GM12892 (cell line): Measurements from ENCODE around the gene PGLYRP4.

Experiments used
- DNase-seq: peaks from one replicate; pipeline ENCODE4 v3.0.0; 2011; ENCODE audit not compliant: insufficient read length
- FAIRE-seq: peaks from 2 replicates; lab custom pipeline; 2011; peaks lifted over from hg19 to GRCh38; lab: Jason Lieb, UNC
- POLR2A ChIP-seq: IDR thresholded peaks from 2 replicates; pipeline ENCODE4 v1.6.1; 2011; ENCODE audit warnings: low read depth, low read length, control low read depth
- POLR2AphosphoS5 ChIP-seq: IDR thresholded peaks from 2 replicates; pipeline ENCODE4 v1.6.1; 2011; ENCODE audit warnings: low read depth, low read length, control low read depth
- TAF1 ChIP-seq: IDR thresholded peaks from 2 replicates; pipeline ENCODE4 v1.6.1; 2011; ENCODE audit warnings: low read depth, mild to moderate bottlenecking, control low read depth, low read length, borderline replicate concordance

The PGLYRP4 gene

GRCh38 chr1:153360592-153361479 lies 12.2 kb upstream of the PGLYRP4 start:
- TF ChIP-seq TAF1 (no peak), POLR2A (no peak), POLR2AphosphoS5 (no peak)
- FAIRE-seq (no peak), DNase-seq (no peak)

GRCh38 chr1:153360190-153360589 lies 11.5 kb upstream of the PGLYRP4 start:
- TF ChIP-seq POLR2AphosphoS5, result no peak
- TF ChIP-seq TAF1, result no peak
- no peak for TF ChIP-seq POLR2A
- FAIRE-seq, result no peak
- DNase-seq, result no peak

- no peak for DNase-seq
- no peak for TF ChIP-seq POLR2AphosphoS5
- TF ChIP-seq POLR2A, result no peak
- no peak for TF ChIP-seq TAF1
- no peak for FAIRE-seq
Measured at GRCh38 chr1:153359241-153359640, 10.6 kb upstream of the PGLYRP4 start.

GRCh38 chr1:153358691-153358975 lies 10.0 kb upstream of the PGLYRP4 start:
- FAIRE-seq (no peak), DNase-seq (no peak)
- no peak for TF ChIP-seq POLR2AphosphoS5
- TF ChIP-seq POLR2A, result no peak
- TF ChIP-seq TAF1, result no peak

- FAIRE-seq (no peak), DNase-seq (no peak)
- no peak for TF ChIP-seq POLR2A
- TF ChIP-seq TAF1, result no peak
- no peak for TF ChIP-seq POLR2AphosphoS5
Measured at GRCh38 chr1:153357853-153358690, 9.4 kb upstream of the PGLYRP4 start, which contains the start of gene S100A9. S100A9 (plus strand) TSS chr1:153357854; CDS start chr1:153358284, 430 bp downstream.

GRCh38 chr1:153357076-153357852 lies 8.6 kb upstream of the PGLYRP4 start:
- TF ChIP-seq TAF1 (no peak), POLR2AphosphoS5 (no peak), POLR2A (no peak)
- FAIRE-seq, result peak; percentile 24
- DNase-seq, result no peak

- no peak for TF ChIP-seq POLR2AphosphoS5
- TF ChIP-seq POLR2A, result no peak
- no peak for TF ChIP-seq TAF1
- FAIRE-seq (no peak), DNase-seq (no peak)
Measured at GRCh38 chr1:153356392-153357075, 7.9 kb upstream of the PGLYRP4 start.

- TF ChIP-seq POLR2AphosphoS5 (no peak), TAF1 (no peak), POLR2A (no peak)
- DNase-seq (no peak), FAIRE-seq (peak; percentile 48)
Measured at GRCh38 chr1:153355445-153356071, 6.9 kb upstream of the PGLYRP4 start.

- TF ChIP-seq POLR2AphosphoS5 (no peak), TAF1 (no peak), POLR2A (no peak)
- FAIRE-seq, result no peak
- DNase-seq, result no peak
Measured at GRCh38 chr1:153354515-153355193, 6.0 kb upstream of the PGLYRP4 start.
